ENCODE data around the gene ACAD11. TPM values are rescaled to one million over a fixed set of nuclear protein-coding genes. Genes with fewer than 3 reads are reported as not detected.

ACAD11 gene
- total RNA-seq, 1 experiment from 2014 or later, result 20.3 TPM

- no peak for ATAC-seq
- peaks cover 6% of the 10 kb centered on the region; the same call in 1 of the 2 replicates for H3K36me3 Mint-ChIP-seq
- H3K4me3 Mint-ChIP-seq, result no peak overlapping the region
- ChIA-PET CTCF (interaction anchor here (0.7 to 1.1 kb wide), 2 partner anchors 105 to 186 kb away, joined by 3 read pairs; no protein-coding TSS in a partner anchor), POLR2A (no interaction called here)
- H3K4me1 Mint-ChIP-seq, result peaks cover 9% of the 10 kb centered on the region
- H3K27ac Mint-ChIP-seq, result no peak overlapping the region
- H3K9me3 Mint-ChIP-seq, result no peaks in the 10 kb centered on the region
- DNase-seq (ENCODE audit: low spot score), result no peak
- no peak for TF ChIP-seq NFATC4 (CRISPR knock-in tag; IDR thresholded peaks at IDR 0.05)
- no peak for TF ChIP-seq TP53 (CRISPR knock-in tag; IDR thresholded peaks at IDR 0.05)
- no peak for TF ChIP-seq ZNF423 (CRISPR knock-in tag; IDR thresholded peaks at IDR 0.05)
- TF ChIP-seq NR1H2 (CRISPR knock-in tag; IDR thresholded peaks at IDR 0.05), result no peak
- no peak for TF ChIP-seq SP1 (CRISPR knock-in tag; conservative IDR thresholded peaks at IDR 0.05)
- no peak for TF ChIP-seq EMX1 (CRISPR knock-in tag; IDR thresholded peaks at IDR 0.05)
- no peak for TF ChIP-seq TEAD4 (CRISPR knock-in tag; IDR thresholded peaks at IDR 0.05)
- TF ChIP-seq ATF3 (CRISPR knock-in tag; conservative IDR thresholded peaks at IDR 0.05), result no peak
- TF ChIP-seq CTCF (IDR thresholded peaks at IDR 0.05), result no peak
- TF ChIP-seq E2F4 (CRISPR knock-in tag; IDR thresholded peaks at IDR 0.05; ENCODE audit: borderline replicate concordance, low read depth), result no peak
- no peak for TF ChIP-seq ETV6 (CRISPR knock-in tag; IDR thresholded peaks at IDR 0.05)
- no peak for TF ChIP-seq MXD4 (CRISPR knock-in tag; IDR thresholded peaks at IDR 0.05; ENCODE audit: borderline replicate concordance)
- no peak for TF ChIP-seq IRF1 (CRISPR knock-in tag; IDR thresholded peaks at IDR 0.05)
- TF ChIP-seq SOX15 (CRISPR knock-in tag; IDR thresholded peaks at IDR 0.05), result no peak
- no peak for TF ChIP-seq CBFB (CRISPR knock-in tag; IDR thresholded peaks at IDR 0.05; ENCODE audit: low read depth)
- no peak for TF ChIP-seq MLX (CRISPR knock-in tag; IDR thresholded peaks at IDR 0.05)
- no peak for TF ChIP-seq ZNF232 (CRISPR knock-in tag; IDR thresholded peaks at IDR 0.05)
- TF ChIP-seq ATF2 (CRISPR knock-in tag; IDR thresholded peaks at IDR 0.05; ENCODE audit: borderline replicate concordance, low read depth), result no peak
- TF ChIP-seq PREB (CRISPR knock-in tag; IDR thresholded peaks at IDR 0.05; ENCODE audit: borderline replicate concordance), result no peak
- TF ChIP-seq IRF2 (CRISPR knock-in tag; IDR thresholded peaks at IDR 0.05; ENCODE audit: borderline replicate concordance, low read depth), result no peak
- H3K27me3 Mint-ChIP-seq (ENCODE audit: low read depth), result no peaks in the 10 kb centered on the region
Measured at GRCh38 chr3:132538072-132538471, 121.5 kb downstream of the ACAD11 start.

- Mint-ChIP-seq H3K27ac (no peak overlapping the region), H3K4me1 (peaks cover 9% of the 10 kb centered on the region), H3K36me3 (peaks cover 6% of the 10 kb centered on the region; the same call in 1 of the 2 replicates), H3K4me3 (no peak overlapping the region), H3K9me3 (no peaks in the 10 kb centered on the region), H3K27me3 (ENCODE audit: low read depth) (no peaks in the 10 kb centered on the region)
- no peak for DNase-seq (ENCODE audit: low spot score)
- POLR2A ChIA-PET, result no interaction called here
- CTCF ChIA-PET, result interaction anchor here (1.7 kb wide), 1 partner anchor 108 kb away, joined by 9 read pairs; no protein-coding TSS in a partner anchor
- ATAC-seq, result no peak
- no peak for TF ChIP-seq ZNF512 (CRISPR knock-in tag; IDR thresholded peaks at IDR 0.05; ENCODE audit: borderline replicate concordance)
- no peak for TF ChIP-seq ZNF317 (CRISPR knock-in tag; IDR thresholded peaks at IDR 0.05; ENCODE audit: borderline replicate concordance, low read depth)
- no peak for TF ChIP-seq HMGA2 (CRISPR knock-in tag; IDR thresholded peaks at IDR 0.05)
- TF ChIP-seq ZNF671 (CRISPR knock-in tag; IDR thresholded peaks at IDR 0.05), result no peak
- TF ChIP-seq ZNF281 (CRISPR knock-in tag; IDR thresholded peaks at IDR 0.05), result no peak
- TF ChIP-seq ZNF121 (CRISPR knock-in tag; IDR thresholded peaks at IDR 0.05), result no peak
- TF ChIP-seq SP1 (CRISPR knock-in tag; conservative IDR thresholded peaks at IDR 0.05), result no peak
Measured at GRCh38 chr3:132537297-132537696, 122.3 kb downstream of the ACAD11 start.

Measured in WTC11 (cell line).